Activated naive CD4-positive, alpha-beta T cell treated with anti-CD3 and anti-CD28 coated beads, Interleukin-2, amount 50 U/mL, for 16 hours (primary cell): ENCODE measurements around the gene DHX38.

Source experiments
- DNase-seq: peaks from one replicate; pipeline ENCODE4 v3.0.0-alpha.2; 2020

The DHX38 gene

GRCh38 chr16:72084445-72084844, 9.2 kb upstream of the DHX38 start:
- no peak for DNase-seq

DNA sequence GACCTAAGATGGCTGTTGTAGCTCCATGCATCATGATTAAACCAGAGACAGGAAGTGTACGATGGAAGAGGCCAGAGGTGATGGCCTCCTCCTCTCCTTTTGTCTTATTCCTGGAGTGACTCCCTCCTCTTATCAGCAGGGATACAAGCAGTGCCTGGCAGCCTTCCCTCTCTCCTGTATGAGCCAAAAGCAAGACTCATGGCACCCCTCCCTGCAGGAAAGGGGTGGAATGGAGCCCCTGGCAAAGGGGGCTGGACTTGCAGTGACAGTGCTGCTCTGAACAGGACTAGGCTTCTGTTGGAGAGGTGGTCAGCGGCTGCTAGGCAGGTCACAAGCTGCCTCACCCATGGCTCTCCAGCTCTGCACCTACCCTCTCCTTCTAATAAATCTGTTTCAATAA, 8.6 kb upstream of the DHX38 start:
- no peak for DNase-seq

- no peak for DNase-seq
These were observed 2.4 kb upstream of the DHX38 start for GRCh38 chr16:72091217-72091616.

- no peak for DNase-seq
These were observed 707 bp upstream of the DHX38 start for GRCh38 chr16:72092832-72093447.

DNA sequence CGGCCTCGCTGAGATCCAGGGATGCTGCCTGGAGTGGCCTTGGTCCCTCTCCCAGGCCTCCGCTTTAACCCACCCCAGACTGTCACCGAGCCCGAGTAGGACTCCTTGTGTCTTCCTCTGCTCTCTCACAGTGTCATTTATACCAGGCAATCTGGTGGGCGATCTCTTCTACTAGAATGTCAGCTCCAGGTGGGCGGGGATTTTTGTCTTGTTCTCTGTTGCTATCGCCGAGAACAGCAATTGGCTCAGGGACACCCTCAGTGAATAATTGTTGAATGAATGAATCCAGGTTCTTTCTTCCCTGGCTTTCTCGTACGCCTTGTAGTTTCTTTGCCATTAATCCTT, 591 bp downstream of the DHX38 start:
- peak; percentile 68 for DNase-seq

DNA sequence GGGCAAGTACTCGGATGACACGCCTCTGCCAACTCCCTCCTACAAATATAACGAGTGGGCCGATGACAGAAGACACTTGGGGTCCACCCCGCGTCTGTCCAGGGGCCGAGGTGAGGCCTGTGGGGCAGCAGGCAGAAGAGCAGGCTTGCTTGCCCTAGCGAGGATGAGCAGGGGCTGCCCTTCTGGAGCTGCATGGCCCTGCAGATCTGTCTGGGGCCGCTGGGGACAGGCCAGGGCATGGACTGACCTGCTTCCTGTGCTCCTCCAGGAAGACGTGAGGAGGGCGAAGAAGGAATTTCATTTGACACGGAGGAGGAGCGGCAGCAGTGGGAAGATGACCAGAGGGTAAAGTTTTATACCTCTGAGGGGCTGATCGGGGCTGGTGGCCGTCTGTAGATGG, 5.3 kb downstream of the DHX38 start:
- no peak for DNase-seq

- peak; percentile 37 for DNase-seq
These were observed 5.8 kb downstream of the DHX38 start for GRCh38 chr16:72099377-72099818.

GRCh38 chr16:72101195-72101594, 7.5 kb downstream of the DHX38 start:
- DNase-seq: no peak

DNA sequence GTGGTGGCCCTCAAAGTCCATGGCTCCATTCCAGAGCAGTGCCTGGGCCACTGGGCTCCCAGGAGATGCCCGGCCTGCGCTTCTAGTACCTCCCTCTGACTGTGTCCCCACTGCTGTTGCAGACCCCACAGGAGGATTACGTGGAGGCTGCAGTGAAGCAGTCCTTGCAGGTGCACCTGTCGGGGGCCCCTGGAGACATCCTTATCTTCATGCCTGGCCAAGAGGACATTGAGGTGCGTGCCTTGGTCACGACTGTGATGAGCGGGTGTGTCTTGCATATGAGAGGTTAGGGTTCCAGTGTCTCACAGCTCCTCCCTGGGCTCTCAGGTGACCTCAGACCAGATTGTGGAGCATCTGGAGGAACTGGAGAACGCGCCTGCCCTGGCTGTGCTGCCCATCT, 11.3 kb downstream of the DHX38 start:
- DNase-seq: no peak

DNA sequence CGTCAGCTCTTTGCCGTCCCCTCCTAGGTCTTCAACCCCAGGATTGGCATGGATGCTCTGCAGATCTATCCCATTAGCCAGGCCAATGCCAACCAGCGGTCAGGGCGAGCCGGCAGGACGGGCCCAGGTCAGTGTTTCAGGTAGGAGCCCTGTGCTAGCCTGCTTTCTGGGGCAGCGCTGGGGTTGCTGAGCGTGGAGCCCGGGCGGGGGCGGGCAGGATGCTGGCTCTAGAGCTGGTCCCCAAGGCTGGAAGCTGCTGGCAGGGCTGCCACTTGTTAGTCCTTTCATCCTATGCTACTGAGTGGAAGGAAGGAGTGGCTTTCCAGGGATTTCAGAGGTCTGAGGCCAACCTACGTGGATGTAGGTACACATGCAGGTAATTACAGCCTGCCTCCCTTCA, 12.3 kb downstream of the DHX38 start:
- DNase-seq: no peak

DNA sequence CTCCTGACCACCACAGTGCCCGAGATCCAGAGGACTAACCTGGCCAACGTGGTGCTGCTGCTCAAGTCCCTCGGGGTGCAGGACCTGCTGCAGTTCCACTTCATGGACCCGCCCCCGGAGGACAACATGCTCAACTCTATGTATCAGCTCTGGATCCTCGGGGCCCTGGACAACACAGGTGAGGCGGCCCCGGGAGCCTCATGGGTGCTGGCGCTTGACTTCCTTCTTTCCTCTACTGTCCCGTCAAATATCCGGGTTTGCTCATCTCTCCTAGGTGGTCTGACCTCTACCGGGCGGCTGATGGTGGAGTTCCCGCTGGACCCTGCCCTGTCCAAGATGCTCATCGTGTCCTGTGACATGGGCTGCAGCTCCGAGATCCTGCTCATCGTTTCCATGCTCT, 13.7 kb downstream of the DHX38 start:
- DNase-seq: no peak

DNA sequence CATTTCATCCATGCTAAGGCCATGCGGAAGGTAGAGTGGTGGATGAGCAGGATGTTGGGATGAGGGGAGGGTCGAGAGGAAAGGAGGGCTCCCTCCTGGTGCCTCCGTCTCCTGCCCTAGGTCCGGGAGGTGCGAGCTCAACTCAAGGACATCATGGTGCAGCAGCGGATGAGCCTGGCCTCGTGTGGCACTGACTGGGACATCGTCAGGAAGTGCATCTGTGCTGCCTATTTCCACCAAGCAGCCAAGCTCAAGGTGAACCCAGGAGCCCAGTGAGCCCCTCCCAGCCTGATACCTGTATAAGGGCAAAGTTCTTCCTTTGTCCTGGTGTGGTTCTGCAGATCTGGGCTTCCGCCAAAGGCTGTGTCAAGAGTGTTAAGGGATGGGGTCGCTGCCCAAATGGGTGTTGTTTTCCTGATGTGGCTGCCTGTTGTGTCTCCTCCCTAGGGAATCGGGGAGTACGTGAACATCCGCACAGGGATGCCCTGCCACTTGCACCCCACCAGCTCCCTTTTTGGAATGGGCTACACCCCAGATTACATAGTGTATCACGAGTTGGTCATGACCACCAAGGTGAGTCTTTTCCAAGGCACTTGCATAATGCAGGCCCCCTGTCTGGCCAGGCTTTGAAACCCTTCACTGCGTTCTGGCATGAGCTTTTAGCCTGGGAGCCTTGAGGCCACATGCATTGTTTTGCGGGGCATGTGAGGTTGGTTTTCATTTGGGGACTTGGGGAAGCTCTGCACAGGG, 14.9 kb downstream of the DHX38 start:
- DNase-seq: no peak

GRCh38 chr16:72109300-72109699, 15.7 kb downstream of the DHX38 start:
- DNase-seq: no peak

DNA sequence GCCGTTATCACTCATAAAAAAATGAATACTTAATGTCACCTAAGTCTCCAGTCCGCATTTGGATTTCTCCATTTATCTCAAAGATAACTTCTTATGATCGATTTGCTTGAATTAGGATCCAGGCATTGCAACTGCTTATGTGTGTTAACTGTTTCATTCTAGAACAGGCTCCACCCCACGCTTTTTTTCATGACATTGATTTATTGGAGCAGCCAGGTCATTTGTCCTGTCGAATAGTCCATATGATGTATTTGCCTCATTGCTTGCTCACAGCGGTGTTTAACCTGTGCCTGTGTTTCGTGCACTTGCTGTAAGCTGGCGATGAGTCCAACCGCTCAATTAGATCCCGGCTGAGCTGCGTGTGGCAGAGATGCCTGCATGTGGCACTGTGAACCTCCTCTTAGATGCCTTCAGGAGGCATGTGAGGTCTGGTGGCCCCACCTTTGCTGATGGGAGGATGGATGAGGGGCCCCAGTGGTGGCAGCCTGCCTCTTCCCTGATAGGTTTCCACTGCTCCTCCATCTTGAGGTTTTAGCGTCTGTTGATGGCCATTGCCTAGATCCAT, 16.4 kb downstream of the DHX38 start:
- no peak for DNase-seq

DNA sequence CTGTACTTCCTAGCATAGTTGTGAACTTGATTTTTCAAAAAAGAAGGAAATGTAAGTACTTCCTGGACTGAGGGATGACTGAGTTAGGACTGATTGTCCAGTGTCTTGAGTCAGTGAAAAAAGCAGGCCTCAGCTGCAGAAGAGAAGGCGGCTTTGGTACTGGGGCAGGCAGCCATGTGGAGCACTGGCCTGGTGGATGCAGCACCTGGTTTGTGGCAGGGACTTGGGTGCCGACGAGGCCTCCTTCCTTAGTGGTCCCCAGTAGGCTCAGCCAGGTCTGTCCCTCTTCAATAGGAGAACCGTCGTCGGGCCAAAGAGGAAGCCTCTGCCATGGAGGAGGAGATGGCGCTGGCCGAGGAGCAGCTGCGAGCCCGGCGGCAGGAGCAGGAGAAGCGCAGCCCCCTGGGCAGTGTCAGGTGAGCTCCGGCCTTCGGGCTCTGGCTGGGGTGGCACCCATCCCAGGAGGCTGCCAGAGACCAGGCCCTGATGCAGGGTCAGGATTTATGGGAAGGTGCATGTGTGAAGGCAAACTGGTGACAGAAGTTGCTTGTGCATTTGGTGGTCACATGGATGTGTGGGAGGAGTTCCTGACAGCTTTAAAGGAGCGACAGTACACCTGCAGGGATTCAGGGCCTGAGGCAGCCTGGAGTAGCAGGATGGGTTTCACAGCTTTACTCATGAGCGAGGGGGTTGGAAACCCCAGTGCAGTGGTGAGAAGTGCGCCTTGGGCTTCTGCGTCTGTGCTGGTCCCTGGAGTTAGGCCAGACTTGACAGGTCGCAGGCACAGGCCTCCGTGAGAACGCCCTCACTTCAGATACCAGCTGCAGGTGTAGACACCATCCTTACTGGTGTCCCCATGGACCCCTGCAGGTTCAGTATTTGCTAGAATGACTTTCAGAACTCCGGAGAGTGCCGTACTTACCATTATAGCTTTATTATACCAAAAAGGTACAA, 17.3 kb downstream of the DHX38 start:
- DNase-seq: no peak

GRCh38 chr16:72111657-72112451, 18.2 kb downstream of the DHX38 start:
- DNase-seq: no peak

DNA sequence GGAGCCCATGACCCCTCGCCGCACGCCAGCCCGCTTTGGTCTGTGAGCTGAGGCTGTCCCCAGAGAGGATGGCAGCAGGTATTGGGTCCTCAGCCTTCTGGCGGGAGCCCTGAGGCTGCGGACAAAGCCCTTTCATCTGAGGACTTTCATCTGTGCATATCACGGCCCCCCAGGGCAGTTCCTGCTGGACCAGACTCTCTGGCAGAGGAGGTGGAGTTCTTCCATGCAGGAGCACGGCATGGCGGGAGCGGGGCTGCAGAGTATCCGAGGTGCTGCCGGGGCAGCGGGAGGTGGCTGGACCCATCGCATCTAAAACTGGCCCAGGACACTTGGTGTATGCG, 18.8 kb downstream of the DHX38 start:
- no peak for DNase-seq

DNA sequence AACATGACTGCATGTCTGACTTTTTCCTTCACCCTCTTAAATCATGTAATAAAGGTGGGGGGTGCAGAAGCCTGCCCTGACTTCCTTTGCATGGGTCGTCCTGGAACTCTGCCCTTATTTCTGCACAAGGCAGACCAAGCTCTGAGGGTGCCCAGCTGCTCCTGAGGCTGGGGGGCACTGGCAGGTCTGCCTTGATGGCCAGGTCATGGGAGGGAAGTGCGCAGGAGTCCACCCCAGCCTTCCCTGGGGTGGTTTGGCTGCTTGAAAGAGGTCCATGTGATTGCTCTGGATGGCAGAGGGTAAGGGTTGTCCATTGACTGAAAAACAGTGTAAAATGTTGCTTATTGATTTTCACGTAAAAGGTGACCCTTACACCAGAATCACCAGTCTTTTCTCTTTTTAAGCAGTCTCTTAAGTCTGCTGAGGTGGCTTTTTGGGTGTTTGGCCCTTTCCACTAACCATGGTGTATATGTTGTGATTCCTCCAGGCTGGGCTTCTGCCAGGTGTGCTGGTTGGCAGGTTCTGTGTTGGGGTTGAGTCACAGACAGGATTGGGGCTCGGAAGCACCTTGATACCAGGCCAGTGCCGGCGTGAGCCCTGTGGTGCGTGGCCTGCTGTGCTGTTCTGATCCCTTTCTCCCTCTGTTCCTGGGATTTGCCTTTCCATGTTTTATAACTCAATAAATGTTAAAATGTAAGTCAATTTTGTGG, 19.4 kb downstream of the DHX38 start:
- no peak for DNase-seq

GRCh38 chr16:72113616-72113945, 19.9 kb downstream of the DHX38 start:
- no peak for DNase-seq

DNA sequence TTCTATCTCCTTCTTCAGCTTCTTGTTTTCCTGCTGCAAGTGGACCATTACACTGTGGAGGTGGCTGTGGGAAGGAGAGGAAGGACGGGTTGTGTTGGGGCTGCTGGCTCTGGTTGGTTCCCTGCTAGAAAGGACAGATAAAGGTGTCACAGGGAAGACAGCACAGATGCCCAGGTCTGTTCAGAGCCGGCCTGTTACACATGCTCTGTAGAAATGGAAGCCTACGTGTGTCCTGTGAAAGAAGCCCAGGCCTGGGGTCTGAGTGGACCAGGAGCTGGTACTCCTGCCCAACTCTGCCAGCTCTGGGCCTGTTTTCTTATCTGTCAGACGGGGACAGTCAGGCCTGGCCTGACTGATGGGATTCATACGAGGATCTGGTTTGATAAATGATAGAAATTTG, 26.4 kb downstream of the DHX38 start:
- no peak for DNase-seq

GRCh38 chr16:72122308-72122707, 28.7 kb downstream of the DHX38 start:
- DNase-seq: no peak

DNA sequence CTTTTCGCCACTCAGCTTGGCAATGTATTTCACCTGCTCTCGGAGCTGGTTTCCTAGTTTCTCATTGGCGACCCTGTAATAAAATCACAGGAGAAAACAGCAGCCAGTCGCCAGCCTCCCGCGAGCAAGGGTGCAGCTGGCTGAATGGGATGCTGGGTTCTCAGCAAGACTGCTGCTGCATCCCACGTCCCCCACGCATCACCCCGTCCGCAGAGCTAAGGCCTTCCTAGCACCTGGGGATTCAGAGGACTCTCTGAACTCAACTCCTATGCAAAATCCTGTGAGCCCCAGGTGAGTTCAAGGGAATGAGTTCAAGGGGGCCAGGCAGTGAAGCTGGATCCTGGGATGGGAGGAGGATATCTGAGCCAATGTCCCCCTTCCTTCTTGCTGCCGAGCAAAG, 29.3 kb downstream of the DHX38 start:
- no peak for DNase-seq
